ENCODE measurements around the gene TOX3. TPM values are rescaled to one million over a fixed set of nuclear protein-coding genes. Genes with fewer than 3 reads are reported as not detected.

The TOX3 gene
- total RNA-seq, 1 experiment from 2014 or later = not detected

DNA sequence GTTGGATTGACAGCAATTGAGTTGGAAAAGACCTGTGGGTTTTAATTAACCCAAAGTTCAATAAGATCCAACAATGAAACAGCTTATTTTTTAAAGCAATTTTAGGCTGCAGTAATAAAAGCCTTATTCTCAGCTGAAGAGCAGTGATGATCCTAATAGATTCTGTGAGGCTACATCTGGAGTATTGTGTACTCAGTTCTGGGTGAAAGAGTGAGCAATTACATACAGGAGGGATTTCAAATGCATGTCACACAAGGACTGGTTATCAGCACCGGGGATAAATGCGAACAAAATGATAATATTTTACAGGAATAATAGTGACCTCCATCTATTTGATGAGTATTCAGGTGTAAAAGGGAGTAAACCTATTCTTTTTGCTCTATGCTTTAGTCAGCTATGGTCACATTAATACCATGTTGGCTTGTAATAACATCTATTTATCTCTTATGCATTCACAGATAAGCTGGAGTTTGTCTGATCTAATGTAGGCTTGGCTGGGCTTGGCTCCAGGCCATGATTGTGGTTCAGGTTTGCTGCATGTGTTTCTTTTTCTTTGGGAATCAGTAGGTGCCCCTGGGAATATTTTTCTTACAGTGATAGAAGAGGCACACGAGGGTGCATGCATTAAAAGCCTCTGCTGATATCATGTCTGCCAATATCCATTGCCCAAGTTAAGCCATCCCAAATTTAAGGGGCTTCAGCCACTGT, 22.2 kb upstream of the TOX3 start:
- no TSS peak for BruUV-seq (replicated peaks)
- H3K36me3 Mint-ChIP-seq (ENCODE audit: insufficient read depth, unreplicated experiment) = peaks cover under 1% of the 10 kb centered on the region
- intact Hi-C loops (cut with micrococcal nuclease) = no loop called here
- H3K27ac Mint-ChIP-seq (ENCODE audit: low read depth, unreplicated experiment) = no peak overlapping the region
- no peaks in the 10 kb centered on the region for H3K27me3 Mint-ChIP-seq (ENCODE audit: insufficient read depth, unreplicated experiment)
- TF ChIP-seq, protein P1, sequence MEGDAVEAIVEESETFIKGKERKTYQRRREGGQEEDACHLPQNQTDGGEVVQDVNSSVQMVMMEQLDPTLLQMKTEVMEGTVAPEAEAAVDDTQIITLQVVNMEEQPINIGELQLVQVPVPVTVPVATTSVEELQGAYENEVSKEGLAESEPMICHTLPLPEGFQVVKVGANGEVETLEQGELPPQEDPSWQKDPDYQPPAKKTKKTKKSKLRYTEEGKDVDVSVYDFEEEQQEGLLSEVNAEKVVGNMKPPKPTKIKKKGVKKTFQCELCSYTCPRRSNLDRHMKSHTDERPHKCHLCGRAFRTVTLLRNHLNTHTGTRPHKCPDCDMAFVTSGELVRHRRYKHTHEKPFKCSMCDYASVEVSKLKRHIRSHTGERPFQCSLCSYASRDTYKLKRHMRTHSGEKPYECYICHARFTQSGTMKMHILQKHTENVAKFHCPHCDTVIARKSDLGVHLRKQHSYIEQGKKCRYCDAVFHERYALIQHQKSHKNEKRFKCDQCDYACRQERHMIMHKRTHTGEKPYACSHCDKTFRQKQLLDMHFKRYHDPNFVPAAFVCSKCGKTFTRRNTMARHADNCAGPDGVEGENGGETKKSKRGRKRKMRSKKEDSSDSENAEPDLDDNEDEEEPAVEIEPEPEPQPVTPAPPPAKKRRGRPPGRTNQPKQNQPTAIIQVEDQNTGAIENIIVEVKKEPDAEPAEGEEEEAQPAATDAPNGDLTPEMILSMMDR (IDR thresholded peaks at IDR 0.05; ENCODE audit: unreplicated experiment) = no peak
- POLR2A ChIA-PET = no interaction called here
- no peak for DNase-seq (ENCODE audit: unreplicated experiment)
- H3K4me1 Mint-ChIP-seq (ENCODE audit: insufficient read depth, unreplicated experiment) = no peaks in the 10 kb centered on the region
- H3K4me3 Mint-ChIP-seq (ENCODE audit: unreplicated experiment) = no peak overlapping the region
- CTCF ChIA-PET = no interaction called here
- H3K9me3 Mint-ChIP-seq (ENCODE audit: unreplicated experiment) = peaks cover 21% of the 10 kb centered on the region

DNA sequence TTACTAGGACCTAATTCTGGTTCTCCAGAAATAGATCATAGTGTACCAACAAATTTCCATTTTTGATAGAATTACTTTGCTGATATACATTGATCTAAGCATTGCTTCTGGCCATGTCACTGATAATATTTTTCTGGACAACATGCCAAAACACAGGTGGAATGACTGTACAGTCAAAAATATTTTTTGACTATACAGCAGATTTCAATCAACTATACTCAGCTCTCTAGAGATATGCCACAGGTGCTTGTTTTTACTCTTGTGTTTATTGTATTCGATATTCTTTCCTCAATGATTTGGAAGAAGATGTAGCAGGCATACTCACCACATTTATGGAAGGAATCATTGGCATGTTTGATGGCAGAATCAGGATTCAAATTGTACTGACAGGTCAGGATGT, 21.6 kb upstream of the TOX3 start:
- no peaks in the 10 kb centered on the region for H3K27me3 Mint-ChIP-seq (ENCODE audit: insufficient read depth, unreplicated experiment)
- H3K27ac Mint-ChIP-seq (ENCODE audit: low read depth, unreplicated experiment) = no peak overlapping the region
- H3K9me3 Mint-ChIP-seq (ENCODE audit: unreplicated experiment) = peaks cover 26% of the 10 kb centered on the region
- intact Hi-C loops (cut with micrococcal nuclease) = no loop called here
- no peak overlapping the region for H3K4me3 Mint-ChIP-seq (ENCODE audit: unreplicated experiment)
- ChIA-PET POLR2A (no interaction called here), CTCF (interaction anchor here (0.6 kb wide), 1 partner anchor 773 kb away, joined by 3 read pairs; no protein-coding TSS in a partner anchor)
- TF ChIP-seq, protein P1 (IDR thresholded peaks at IDR 0.05; ENCODE audit: unreplicated experiment) = no peak
- no peaks in the 10 kb centered on the region for H3K4me1 Mint-ChIP-seq (ENCODE audit: insufficient read depth, unreplicated experiment)
- no peak for DNase-seq (ENCODE audit: unreplicated experiment)
- no TSS peak for BruUV-seq (replicated peaks)
- peaks cover 7% of the 10 kb centered on the region for H3K36me3 Mint-ChIP-seq (ENCODE audit: insufficient read depth, unreplicated experiment)

DNA sequence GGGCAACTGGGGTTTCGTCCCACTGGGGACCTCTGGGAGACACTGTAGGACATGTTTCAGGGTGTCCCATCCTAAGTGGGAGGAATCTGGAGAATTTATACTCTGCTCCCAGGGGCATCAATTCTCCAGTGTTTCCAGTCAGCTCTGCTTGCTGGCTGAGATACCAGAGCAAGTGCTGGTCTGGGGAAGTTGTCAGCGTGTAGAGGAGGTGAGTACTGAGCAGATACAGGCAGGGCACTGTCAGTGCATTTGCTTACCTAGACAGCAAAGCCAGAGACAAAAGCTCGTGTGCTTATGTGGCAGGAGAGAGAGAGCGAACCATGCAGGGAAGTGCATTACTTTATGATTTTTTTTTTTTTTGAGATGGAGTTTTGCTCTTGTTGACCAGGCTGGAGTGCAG, 20.2 kb upstream of the TOX3 start:
- Mint-ChIP-seq H3K36me3 (ENCODE audit: insufficient read depth, unreplicated experiment) (peaks cover 7% of the 10 kb centered on the region), H3K4me1 (ENCODE audit: insufficient read depth, unreplicated experiment) (no peaks in the 10 kb centered on the region), H3K4me3 (ENCODE audit: unreplicated experiment) (no peak overlapping the region), H3K9me3 (ENCODE audit: unreplicated experiment) (peaks cover 17% of the 10 kb centered on the region), H3K27ac (ENCODE audit: low read depth, unreplicated experiment) (no peak overlapping the region), H3K27me3 (ENCODE audit: insufficient read depth, unreplicated experiment) (no peaks in the 10 kb centered on the region)
- no TSS peak for BruUV-seq (replicated peaks)
- TF ChIP-seq, protein P1 (IDR thresholded peaks at IDR 0.05; ENCODE audit: unreplicated experiment) = no peak
- no peak for DNase-seq (ENCODE audit: unreplicated experiment)
- intact Hi-C loops (cut with micrococcal nuclease) = no loop called here
- ChIA-PET CTCF (no interaction called here), POLR2A (no interaction called here)

GRCh38 chr16:52563767-52564611, 17.0 kb upstream of the TOX3 start:
- Mint-ChIP-seq H3K4me1 (ENCODE audit: insufficient read depth, unreplicated experiment) (no peaks in the 10 kb centered on the region), H3K27ac (ENCODE audit: low read depth, unreplicated experiment) (no peak overlapping the region), H3K9me3 (ENCODE audit: unreplicated experiment) (peaks cover 7% of the 10 kb centered on the region), H3K27me3 (ENCODE audit: insufficient read depth, unreplicated experiment) (no peaks in the 10 kb centered on the region), H3K4me3 (ENCODE audit: unreplicated experiment) (no peak overlapping the region), H3K36me3 (ENCODE audit: insufficient read depth, unreplicated experiment) (peaks cover 7% of the 10 kb centered on the region)
- no peak for DNase-seq (ENCODE audit: unreplicated experiment)
- intact Hi-C loops (cut with micrococcal nuclease) = no loop called here
- TF ChIP-seq, protein P1 (IDR thresholded peaks at IDR 0.05; ENCODE audit: unreplicated experiment) = no peak
- POLR2A ChIA-PET = no interaction called here
- CTCF ChIA-PET = no interaction called here
- no TSS peak for BruUV-seq (replicated peaks)

Data from MCF 10A (cell line).